NCI-H2081 (cell line): ENCODE results near the gene CHST11.

Experiments used
- DNase-seq, 2 experiments: peaks; one replicate each; lab custom pipeline; 2025; lab: John Stamatoyannopoulos, UW

Gene CHST11

GRCh38 chr12:104809251-104809650, 352.5 kb downstream of the CHST11 start:
- no peak for DNase-seq

- no peak for DNase-seq
These were observed 353.1 kb downstream of the CHST11 start for GRCh38 chr12:104809706-104810385.
